RKO (cell line): ENCODE results near the gene VCX3A.
"Not testable (repeated sequence)": the region's sequence is repeated elsewhere in the genome, so short reads cannot be mapped to it uniquely, and the experiment has no call there.

Experiments used
- DNase-seq: peaks from one replicate; pipeline ENCODE4 v3.0.0-alpha.2; 2016; ENCODE audit warnings: low spot score

Gene VCX3A

DNA sequence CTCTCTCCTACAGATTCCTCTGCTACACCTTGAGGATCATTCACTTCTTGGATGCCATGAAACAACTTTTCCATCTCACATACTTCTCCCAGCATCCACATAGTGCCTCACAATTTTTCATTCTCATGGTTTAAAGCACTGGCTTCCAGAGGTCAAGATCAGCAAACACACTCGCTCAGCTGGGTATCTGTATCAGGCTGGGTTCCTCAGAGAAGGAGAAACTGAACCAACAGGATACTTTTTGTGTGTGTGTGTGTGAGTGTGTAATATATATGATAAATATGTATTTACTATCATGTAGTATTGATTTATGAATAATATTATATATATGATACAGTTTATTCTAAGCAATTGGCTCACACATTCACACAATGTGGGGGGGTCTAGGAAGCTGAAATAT is at the start of gene VCX3A:
Gene VCX3A (minus strand): TSS at position 101 of the 400 bp plus-strand sequence. CDS start 621 bp downstream, outside the sequence.
- not testable (repeated sequence) for DNase-seq

DNA sequence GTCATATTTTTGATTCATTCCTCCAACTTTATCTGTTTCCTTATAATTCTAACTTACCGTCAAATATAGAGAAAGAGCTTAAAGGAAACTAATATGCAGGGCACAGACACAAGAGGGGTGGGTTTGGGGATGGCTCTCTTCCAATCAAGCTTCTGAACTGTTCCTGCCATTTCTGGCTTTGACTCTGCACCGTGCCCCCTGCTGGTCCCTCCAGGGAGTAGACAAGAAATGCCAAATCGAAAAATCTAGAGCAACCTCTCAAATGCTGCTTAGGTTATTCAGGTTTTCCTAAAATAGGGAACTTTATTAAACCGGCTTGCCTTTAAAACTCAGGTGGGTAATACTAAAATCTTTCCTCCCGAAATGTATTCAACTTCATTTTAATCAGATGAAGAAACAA is 39.8 kb upstream of the VCX3A start:
- no peak for DNase-seq

DNA sequence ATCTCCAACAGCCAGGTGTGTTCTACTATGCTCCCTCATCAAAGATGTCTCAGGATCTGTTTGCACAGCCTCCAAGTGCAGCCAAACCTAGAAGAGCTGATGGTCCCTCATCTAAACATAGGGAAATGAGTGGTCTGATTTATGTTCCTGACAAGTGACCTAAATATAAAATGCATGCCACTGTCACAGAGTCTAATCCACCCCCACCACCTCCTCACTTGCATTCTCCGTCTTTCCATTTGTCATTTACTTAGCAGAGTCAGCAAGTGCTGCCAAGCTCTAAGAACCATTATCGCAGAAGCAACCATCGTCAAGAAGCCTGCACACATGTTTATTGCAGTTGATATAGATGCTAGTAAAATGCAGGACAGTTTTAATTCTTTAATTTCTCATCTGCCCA is 33.1 kb upstream of the VCX3A start:
- DNase-seq = no peak

DNA sequence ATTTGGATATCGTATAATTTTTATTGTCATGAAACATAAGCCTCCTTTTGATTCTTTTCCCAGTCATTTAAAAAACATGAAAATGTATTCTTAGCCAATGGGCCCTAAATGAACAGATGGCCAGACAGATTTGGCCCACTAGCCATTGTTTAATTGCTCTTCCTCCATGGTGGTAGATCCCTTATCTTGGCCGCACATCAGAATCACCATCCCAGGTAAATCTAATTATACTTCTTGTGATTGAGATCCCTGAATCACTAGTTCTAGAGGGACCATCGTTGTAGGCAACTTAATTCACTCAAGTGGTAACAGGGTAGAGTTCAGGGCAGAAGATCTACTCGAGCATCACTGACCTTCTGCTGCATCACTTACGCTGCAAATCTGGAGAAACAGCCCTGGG is 24.1 kb upstream of the VCX3A start:
- DNase-seq = no peak

DNA sequence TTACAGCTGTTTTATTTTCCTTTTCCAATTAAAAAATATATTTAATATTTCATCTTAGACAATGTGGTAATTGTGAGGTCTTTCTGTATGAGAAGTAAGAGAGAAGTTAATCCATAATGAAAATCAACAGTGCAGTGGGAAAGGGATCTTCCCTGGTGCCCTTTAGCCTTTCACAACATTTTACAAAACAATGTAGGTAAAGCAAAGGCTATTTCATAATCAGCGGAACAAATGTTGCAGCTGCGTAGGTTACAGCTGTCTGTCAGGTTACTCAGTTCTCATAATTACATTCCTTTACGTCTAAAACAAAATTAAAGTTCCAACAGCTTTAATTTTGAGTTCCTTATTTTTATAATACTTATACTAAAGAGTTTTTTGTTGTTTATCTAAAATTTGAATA is 22.8 kb upstream of the VCX3A start:
- DNase-seq = no peak

DNA sequence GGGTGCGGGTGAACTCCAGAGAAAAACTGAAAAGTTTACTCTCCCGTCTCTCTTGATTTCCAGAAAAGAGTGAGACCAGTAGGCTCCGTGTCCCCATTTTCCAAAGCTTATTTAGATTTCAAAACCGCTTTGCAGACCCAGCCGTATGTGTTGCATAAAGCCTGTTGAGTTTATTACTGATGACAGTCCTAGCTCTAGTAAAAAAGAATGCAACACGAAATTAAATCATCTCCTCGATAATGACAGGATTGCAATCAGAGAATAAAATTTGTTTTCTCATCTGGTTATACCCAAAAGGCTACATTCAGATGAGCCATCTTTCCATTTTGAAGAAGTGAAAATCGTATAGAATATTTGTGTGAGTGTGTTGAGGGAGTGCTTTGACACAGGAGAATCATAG is 16.1 kb upstream of the VCX3A start:
- DNase-seq = no peak

DNA sequence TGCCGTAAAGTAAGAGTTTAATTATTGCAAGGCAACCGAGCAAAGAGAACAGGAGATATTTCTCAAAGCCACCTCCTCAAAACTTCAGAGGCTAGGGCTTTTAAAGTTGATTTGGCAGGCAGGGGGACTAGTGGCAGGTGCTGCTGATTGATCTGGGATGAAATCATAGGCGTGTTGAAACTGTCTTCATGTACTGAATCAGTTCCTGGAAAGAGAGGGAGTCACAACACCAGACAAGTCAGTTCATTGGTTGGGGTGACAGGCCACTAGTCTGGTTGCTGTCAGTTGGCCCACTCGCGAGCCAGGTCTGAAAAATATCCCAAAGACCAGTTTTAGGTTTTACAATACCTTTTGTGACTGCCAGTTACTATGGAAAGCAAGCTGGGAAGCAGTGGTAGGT is 10.8 kb upstream of the VCX3A start:
- no peak for DNase-seq

DNA sequence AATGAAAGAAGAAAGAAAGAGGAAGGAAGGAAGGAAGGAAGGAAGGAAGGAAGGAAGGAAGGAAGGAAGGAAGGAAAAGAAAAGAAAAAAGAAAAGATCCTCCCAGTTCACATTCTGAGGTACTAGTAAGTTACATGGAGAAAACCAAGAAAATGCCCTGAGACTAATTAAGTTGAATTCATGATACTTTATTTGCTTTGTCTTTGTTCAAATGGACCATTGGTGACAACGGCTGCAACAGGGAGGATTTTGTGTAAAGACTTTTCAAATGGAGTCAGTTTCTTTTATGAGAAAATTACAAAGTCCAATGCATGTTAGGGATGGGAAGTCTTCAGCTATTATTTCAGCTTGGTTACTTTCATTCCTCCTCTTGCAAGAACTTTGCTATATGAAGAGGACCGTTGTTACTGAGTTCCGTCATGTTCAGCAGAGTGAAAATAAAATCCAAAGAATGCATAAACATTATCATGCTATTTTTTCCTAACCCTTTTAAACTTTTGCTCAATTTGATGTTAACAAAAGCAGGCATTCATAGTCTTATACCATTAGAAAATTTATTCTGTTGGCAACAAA is 8.3 kb downstream of the VCX3A start:
- no peak for DNase-seq

DNA sequence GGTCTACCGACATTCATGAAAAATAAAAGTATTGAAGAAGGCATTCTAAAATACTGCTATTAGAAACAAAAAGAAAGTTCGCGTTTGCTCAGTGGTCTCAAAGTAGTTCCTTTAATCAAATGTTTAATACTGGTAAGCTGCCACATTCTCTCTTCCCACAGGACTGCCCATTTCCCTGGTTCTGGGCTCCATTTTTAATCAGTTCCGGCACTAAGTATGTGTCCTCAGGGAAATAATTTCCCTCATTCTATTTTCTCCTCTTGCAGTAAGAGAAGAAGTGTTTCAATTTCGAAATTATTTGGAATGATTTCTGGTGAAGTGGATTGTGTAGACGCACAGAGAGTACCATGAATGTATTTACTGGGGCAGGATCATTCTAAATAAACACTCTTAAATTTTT is 17.5 kb downstream of the VCX3A start:
- DNase-seq = no peak

DNA sequence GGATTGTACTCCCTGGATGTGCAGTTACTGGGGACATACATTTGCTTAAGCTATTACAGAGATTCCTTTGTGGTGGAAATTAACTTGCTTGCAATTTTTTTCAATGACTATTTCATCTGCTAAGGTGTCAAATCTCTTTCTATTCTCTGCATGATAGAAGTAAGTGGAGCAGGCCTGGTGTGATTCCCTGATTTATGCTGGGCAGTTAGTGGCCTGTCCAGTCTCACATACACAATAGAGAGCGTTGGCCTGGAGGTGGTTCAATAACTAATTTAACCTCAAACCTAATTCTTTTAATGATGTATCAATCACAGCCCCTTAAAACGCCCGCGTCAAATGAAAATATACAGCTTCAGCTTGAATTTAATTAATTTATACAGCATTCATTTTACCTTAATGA is 28.5 kb downstream of the VCX3A start:
- DNase-seq = no peak

DNA sequence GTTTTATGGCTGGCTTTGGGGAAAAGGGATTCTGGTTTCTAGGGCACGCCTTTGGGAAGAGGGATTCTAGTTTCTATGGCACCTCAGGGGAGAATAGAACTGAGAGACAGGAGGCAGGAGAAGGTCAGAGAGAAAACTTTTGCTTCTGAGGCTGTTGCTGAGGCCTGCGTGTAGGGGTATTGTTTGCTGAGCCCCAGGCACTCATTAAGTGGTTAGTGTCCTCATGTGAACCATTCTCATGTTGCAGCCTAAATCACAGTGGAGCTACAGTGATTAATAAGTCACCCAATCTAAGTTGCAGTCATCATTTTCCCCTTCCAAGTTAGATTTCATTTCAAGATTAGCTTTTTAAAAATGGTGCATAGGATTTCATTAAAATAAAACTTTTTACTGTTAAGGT is 29.0 kb downstream of the VCX3A start:
- no peak for DNase-seq

DNA sequence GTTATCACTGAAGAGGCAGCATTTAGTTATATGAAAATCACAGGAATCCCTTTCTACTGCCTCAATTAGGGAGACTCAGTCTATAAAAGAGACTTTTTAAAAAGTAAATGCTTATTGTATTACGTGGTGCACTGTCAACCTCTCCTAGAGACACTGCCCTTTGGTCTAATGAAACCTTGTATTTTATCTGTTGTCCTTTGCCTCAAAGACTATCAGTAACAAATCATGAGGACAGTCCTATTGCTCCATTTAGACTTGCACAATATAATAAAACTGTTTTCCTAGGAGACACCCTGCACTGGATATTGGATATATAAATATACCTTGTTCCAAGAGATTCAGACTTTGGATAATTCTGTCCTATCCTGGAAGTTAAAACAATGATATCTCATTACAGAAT is 34.2 kb downstream of the VCX3A start:
- DNase-seq = no peak

DNA sequence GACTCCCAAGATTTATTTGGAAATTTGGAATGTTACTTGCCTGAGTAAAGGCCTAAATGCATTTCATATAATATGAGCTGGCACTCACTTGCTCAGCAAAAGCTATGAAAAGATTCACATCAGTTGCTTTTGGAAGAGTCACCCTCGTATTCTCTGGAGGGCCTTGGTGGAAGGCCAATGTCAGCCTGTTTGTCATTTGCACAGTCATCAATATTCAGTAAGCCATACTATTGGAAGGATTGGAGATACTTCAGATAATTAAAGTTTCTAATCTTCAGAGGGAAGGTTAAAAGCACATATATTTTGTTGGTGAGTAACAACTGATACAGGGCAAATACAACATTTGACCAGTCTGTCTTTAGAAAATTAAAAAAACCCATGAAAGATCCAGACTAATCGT is 36.6 kb downstream of the VCX3A start:
- no peak for DNase-seq
